ENCODE results near the gene RNLS.
A peak's percentile ranks its signal among the peaks of the same experiment; 100 is the strongest.

The RNLS gene

GRCh38 chr10:88427024-88427423 lies 156.1 kb downstream of the RNLS start:
- DNase-seq = no peak

- no peak for DNase-seq
Measured at GRCh38 chr10:88424881-88425280, 158.2 kb downstream of the RNLS start.

- no peak for DNase-seq
Measured at GRCh38 chr10:88423732-88424131, 159.4 kb downstream of the RNLS start.

GRCh38 chr10:88421590-88421989 lies 161.5 kb downstream of the RNLS start:
- no peak for DNase-seq

- no peak for DNase-seq
Measured at GRCh38 chr10:88418871-88419270, 164.2 kb downstream of the RNLS start.

- DNase-seq = no peak
Measured at GRCh38 chr10:88417387-88418030, 165.6 kb downstream of the RNLS start.

GRCh38 chr10:88416801-88417200 lies 166.3 kb downstream of the RNLS start:
- DNase-seq = no peak

- no peak for DNase-seq
Measured at GRCh38 chr10:88415533-88416130, 167.5 kb downstream of the RNLS start.

GRCh38 chr10:88413412-88413811 lies 169.7 kb downstream of the RNLS start:
- no peak for DNase-seq

GRCh38 chr10:88411772-88412349 lies 171.3 kb downstream of the RNLS start:
- DNase-seq = peak; percentile 10

GRCh38 chr10:88409824-88410223 lies 173.3 kb downstream of the RNLS start:
- DNase-seq = no peak

GRCh38 chr10:88409236-88409635 lies 173.9 kb downstream of the RNLS start:
- DNase-seq = peak; percentile 5

- DNase-seq = no peak
Measured at GRCh38 chr10:88408096-88408495, 175.0 kb downstream of the RNLS start.

GRCh38 chr10:88404133-88404532 lies 179.0 kb downstream of the RNLS start:
- DNase-seq = no peak

GRCh38 chr10:88401671-88402347 lies 181.3 kb downstream of the RNLS start:
- peak; percentile 31 for DNase-seq

GRCh38 chr10:88399240-88399639 lies 183.9 kb downstream of the RNLS start:
- DNase-seq = no peak

GRCh38 chr10:88395677-88396076 lies 187.4 kb downstream of the RNLS start:
- DNase-seq = no peak

- DNase-seq = no peak
Measured at GRCh38 chr10:88392222-88392621, 190.9 kb downstream of the RNLS start.

- DNase-seq = no peak
Measured at GRCh38 chr10:88390041-88390440, 193.1 kb downstream of the RNLS start.

GRCh38 chr10:88389456-88389855 lies 193.7 kb downstream of the RNLS start:
- peak; percentile 55 for DNase-seq

GRCh38 chr10:88388324-88388723 lies 194.8 kb downstream of the RNLS start:
- no peak for DNase-seq

- peak; percentile 25 for DNase-seq
Measured at GRCh38 chr10:88386821-88387773, 196.0 kb downstream of the RNLS start.
